ENCODE measurements around the gene ORAI3. TPM values are rescaled to one million over a fixed set of nuclear protein-coding genes. Genes with fewer than 3 reads are reported as not detected.
A peak's percentile ranks its signal among the peaks of the same experiment; 100 is the strongest.
"Not testable (repeated sequence)": the region's sequence is repeated elsewhere in the genome, so short reads cannot be mapped to it uniquely, and the experiment has no call there.

Gene ORAI3
- total RNA-seq, 2 experiments from 2014 or later, result 6.9 to 7.9 TPM

DNA sequence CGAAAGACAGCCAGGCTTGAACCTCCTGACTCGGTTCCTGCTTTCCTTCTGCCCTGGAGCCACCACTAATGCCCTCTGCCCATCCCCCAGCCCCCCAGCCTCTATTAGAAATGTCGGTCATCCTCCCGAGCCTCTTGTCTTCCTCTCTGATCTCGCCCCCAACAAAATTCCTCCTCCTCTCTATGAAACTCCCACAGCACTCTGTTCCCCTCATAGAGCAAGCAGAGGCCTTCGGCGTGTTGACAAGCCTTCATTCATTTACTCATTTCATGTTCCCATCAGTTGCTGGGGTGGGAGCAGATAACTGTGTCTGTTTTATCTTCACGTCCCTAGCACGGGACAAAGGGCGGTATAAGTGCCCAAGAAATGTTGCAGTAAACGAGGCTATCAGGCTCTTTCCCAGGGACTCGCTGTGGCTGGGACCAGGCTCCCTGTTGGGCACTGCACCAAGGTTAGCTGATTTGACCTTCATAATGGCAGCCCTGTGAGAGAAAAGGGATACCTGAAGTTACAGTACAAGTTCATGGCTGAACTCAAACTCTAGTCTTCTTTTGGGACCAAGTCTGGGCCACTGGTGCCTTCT lies 17.7 kb upstream of the ORAI3 start:
- intact Hi-C loops (cut with DNase I, micrococcal nuclease), result no loop called here
- H3K36me3 Mint-ChIP-seq (ENCODE audit: low read depth), result peaks cover 15% of the 10 kb centered on the region
- H3K9me3 Mint-ChIP-seq (ENCODE audit: low read depth), result no peaks in the 10 kb centered on the region
- DNase-seq (no peak), ATAC-seq (no peak)
- H3K4me1 Mint-ChIP-seq, result peaks cover 13% of the 10 kb centered on the region
- POLR2A ChIA-PET, result no interaction called here
- H3K27ac Mint-ChIP-seq, result no peak overlapping the region
- H3K4me3 Mint-ChIP-seq, result no peak overlapping the region
- CTCF ChIA-PET, result interaction anchor here (0.9 kb wide), 1 partner anchor 11 kb away, joined by 3 read pairs; no protein-coding TSS in a partner anchor
- no peaks in the 10 kb centered on the region for H3K27me3 Mint-ChIP-seq

DNA sequence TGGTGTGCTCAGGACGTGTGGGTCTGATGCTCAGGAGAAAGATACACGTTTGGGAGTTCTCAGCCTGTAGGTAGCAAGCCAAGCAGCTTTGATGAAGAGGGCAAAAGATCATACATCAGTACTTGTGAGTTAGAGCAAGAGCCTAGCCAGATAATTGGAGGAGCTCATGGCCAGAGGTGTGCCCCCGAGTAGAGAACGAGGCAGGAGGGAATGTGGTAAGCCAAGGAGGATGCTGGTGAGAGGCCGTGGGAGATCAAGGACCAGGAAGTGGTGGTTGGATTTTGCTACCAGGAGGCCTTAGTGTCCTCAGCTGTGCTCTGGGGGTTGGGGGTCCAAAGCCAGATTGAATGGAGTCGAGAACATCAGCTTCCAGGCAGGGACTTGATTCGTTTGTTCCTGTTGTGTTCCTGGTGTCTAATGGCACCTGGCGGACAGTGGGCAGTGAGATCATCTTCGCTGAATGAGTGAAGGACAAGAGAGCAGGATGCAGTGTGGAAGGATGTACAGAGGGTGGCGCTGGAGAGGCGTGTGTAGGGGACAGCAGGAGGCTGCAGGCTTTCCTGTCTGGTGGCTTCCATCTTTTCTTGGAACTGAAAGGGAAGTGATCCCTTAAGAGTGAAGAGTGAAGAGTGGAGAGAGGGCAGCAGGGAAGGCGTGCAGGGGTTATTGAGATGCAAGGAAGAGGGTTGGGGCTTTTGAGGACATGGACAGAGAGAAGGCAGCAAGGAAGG lies 13.9 kb upstream of the ORAI3 start:
- Mint-ChIP-seq H3K9me3 (ENCODE audit: low read depth) (no peaks in the 10 kb centered on the region), H3K27ac (peak overlapping the region; percentile 29), H3K4me1 (peaks cover 12% of the 10 kb centered on the region), H3K36me3 (ENCODE audit: low read depth) (peaks cover 18% of the 10 kb centered on the region), H3K4me3 (no peak overlapping the region), H3K27me3 (no peaks in the 10 kb centered on the region)
- intact Hi-C loops (cut with DNase I, micrococcal nuclease), result no loop called here
- DNase-seq, result peak; percentile 76
- peak; percentile 83 for ATAC-seq
- ChIA-PET CTCF (interaction anchor here (0.6 to 3.1 kb wide), 12 partner anchors 8 to 222 kb away, joined by 3 to 11 read pairs (median 3); partner anchors contain the start of gene HSD3B7), POLR2A (interaction anchor here (0.6 kb wide), 1 partner anchor 29 kb away, joined by 3 read pairs; no protein-coding TSS in a partner anchor)

DNA sequence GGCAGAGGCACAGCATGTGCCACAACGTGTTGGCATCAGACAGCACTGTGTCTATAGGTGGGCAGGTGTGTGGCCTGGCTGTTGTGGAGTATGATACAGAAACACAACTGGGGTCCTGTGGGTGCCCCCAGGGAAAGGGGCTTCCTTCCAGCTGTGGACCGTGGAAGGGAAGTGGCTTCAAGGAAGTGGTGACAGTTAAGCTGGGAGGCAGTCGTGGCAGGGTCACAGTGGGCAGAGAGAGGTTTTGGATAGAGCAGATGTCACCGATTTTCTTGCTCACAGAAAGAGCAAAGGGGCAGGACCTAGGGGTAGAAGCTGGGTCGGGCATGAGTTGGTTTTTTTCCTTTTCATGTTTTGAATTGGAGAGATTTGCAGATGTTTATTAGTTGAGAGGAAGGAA lies 11.2 kb upstream of the ORAI3 start:
- peaks cover 10% of the 10 kb centered on the region for H3K36me3 Mint-ChIP-seq (ENCODE audit: low read depth)
- peak overlapping the region; percentile 33 for H3K27ac Mint-ChIP-seq
- H3K4me1 Mint-ChIP-seq, result peaks cover 27% of the 10 kb centered on the region
- H3K27me3 Mint-ChIP-seq, result no peaks in the 10 kb centered on the region
- H3K4me3 Mint-ChIP-seq, result no peak overlapping the region
- ChIA-PET POLR2A (no interaction called here), CTCF (interaction anchor here (0.6 to 3.1 kb wide), 3 partner anchors 12 to 36 kb away, joined by 3 to 11 read pairs (median 5); no protein-coding TSS in a partner anchor)
- intact Hi-C loops (cut with DNase I, micrococcal nuclease), result no loop called here
- no peaks in the 10 kb centered on the region for H3K9me3 Mint-ChIP-seq (ENCODE audit: low read depth)
- ATAC-seq (no peak), DNase-seq (no peak)

DNA sequence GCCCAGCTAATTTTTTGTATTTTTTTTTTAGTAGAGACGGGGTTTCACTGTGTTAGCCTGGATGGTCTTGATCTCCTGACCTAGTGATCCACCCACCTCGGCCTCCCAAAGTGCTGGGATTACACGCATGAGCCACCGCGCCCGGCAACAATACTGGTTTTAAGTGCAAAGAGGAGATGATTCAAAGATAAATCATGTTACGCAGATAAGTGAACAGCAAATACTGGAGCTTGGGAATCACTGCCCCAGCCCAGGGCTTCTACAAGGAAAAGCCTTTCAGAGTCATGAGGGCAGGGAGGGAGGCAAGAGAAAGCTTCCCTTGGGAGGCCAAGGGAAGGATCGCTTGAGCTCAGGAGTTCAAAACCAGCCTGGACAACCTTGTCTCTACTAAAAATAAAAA lies 9.3 kb upstream of the ORAI3 start:
- ATAC-seq; H3K9me3 Mint-ChIP-seq (ENCODE audit: low read depth); H3K27ac Mint-ChIP-seq; DNase-seq; H3K4me3 Mint-ChIP-seq; POLR2A ChIA-PET; H3K27me3 Mint-ChIP-seq; intact Hi-C loops (cut with DNase I, micrococcal nuclease): not testable (repeated sequence)
- Mint-ChIP-seq H3K4me1 (peaks cover 28% of the 10 kb centered on the region), H3K36me3 (ENCODE audit: low read depth) (peaks cover 20% of the 10 kb centered on the region)
- CTCF ChIA-PET, result interaction anchor here (0.6 to 0.7 kb wide), 2 partner anchors 140 to 221 kb away, joined by 3 read pairs; no protein-coding TSS in a partner anchor

DNA sequence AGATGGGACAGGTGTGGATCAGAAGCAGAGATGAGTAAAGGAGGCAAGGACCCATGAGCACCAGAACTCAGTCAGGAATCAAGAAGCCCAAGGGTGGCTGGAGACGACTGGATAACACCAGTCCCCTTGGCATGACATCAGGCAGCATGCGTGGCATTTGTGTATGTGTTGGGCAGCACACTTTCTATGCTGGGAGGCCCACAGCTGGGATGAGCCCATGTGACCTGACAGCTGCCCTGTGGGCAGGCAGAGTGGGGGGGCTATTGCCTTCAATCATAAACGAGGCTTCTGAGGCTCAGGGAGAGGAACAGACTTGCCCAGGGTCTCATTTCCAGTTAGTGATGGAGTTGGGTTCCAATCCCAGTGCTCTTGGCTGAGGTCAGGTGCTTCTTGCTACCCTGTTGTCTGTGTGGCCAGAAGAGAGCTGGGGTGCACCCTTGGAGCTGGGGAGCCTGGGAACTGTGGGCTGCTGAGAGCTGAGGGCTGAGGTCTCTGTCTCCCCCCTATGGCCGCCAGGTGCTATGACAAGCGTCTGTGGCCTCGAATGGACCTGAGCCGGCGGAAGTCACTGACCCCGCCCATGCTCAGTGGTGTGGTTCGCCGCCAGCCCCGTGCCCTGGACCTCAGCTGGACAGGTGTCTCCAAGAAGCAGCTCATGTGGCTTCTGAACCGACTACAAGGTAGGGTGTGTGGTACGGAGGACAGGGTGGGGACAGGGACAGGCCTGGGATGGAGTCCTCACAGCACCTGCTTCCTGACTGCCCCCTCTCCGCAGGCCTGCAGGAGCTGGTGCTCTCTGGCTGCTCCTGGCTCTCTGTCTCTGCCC lies 7.1 kb upstream of the ORAI3 start:
- intact Hi-C loops (cut with DNase I, micrococcal nuclease), result loop anchor here (1.0 to 2.0 kb wide), 2 partner anchors 19 to 98 kb away; partner anchors contain the start of gene FBXL19 (in 1 of the 2)
- peak; percentile 83 for DNase-seq
- Mint-ChIP-seq H3K4me3 (peak overlapping the region; percentile 35), H3K27me3 (no peaks in the 10 kb centered on the region), H3K4me1 (peaks cover 19% of the 10 kb centered on the region), H3K9me3 (ENCODE audit: low read depth) (no peaks in the 10 kb centered on the region), H3K36me3 (ENCODE audit: low read depth) (peaks cover 18% of the 10 kb centered on the region), H3K27ac (peak overlapping the region; percentile 78)
- CTCF ChIA-PET, result interaction anchor here (0.5 to 3.5 kb wide), 27 partner anchors 8 to 927 kb away, joined by 3 to 34 read pairs (median 3); partner anchors contain the start of gene SETD1A
- POLR2A ChIA-PET, result interaction anchor here (0.6 to 0.9 kb wide), 2 partner anchors 201 to 210 kb away, joined by 3 read pairs; no protein-coding TSS in a partner anchor
- peak; percentile 94 for ATAC-seq

DNA sequence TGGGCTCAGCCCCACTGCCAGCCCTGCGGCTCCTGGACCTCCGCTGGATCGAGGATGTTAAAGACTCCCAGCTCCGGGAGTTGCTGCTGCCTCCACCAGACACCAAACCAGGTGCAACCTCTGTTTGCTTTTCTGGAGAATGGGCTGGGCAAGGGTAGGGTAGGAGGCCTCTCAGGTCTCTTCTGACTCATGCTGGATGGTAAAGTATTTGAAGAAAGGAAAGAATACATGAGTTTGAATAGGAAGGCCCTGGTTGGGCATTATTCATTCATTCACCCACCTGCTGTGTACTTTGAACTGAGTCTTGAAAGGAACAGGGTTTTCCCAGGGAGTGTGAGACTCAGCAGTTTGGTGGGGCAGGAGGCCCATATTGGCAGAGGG lies 6.5 kb upstream of the ORAI3 start:
- ATAC-seq, result peak; percentile 66
- no peaks in the 10 kb centered on the region for H3K9me3 Mint-ChIP-seq (ENCODE audit: low read depth)
- ChIA-PET CTCF (interaction anchor here (0.5 to 3.5 kb wide), 21 partner anchors 8 to 435 kb away, joined by 3 to 34 read pairs (median 4); partner anchors contain the start of gene SETD1A), POLR2A (interaction anchor here (0.6 to 0.9 kb wide), 2 partner anchors 200 to 211 kb away, joined by 3 read pairs; no protein-coding TSS in a partner anchor)
- peak overlapping the region; percentile 72 for H3K27ac Mint-ChIP-seq
- H3K4me3 Mint-ChIP-seq, result peak overlapping the region; percentile 35
- peaks cover 15% of the 10 kb centered on the region for H3K36me3 Mint-ChIP-seq (ENCODE audit: low read depth)
- intact Hi-C loops (cut with DNase I, micrococcal nuclease), result loop anchor here (1.0 to 2.0 kb wide), 2 partner anchors 20 to 98 kb away; partner anchors contain the start of gene FBXL19 (in 1 of the 2)
- DNase-seq, result no peak
- peaks cover 17% of the 10 kb centered on the region for H3K4me1 Mint-ChIP-seq
- H3K27me3 Mint-ChIP-seq, result no peaks in the 10 kb centered on the region

DNA sequence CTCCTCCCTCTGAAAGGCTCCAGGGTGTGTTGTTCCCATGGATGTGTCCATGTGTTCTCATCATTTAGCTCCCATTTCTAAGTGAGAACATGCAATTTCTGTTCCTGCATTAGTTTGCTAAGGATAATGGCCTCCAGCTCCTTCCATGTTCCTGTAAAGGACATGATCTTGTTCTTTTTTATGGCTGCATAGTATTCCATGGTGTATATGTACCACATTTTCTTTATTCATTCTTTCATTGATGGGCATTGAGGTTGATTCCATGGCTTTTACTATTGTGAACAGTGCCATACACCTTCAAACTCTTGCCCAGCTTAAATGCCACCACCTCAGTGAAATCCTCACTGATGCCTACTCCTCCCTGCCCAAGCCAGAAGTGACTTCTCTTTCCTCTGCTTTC lies 4.5 kb upstream of the ORAI3 start:
- intact Hi-C loops (cut with DNase I, micrococcal nuclease), result no loop called here
- DNase-seq (no peak), ATAC-seq (no peak)
- Mint-ChIP-seq H3K27me3 (no peaks in the 10 kb centered on the region), H3K4me3 (no peak overlapping the region), H3K27ac (no peak overlapping the region), H3K36me3 (ENCODE audit: low read depth) (peaks cover 15% of the 10 kb centered on the region), H3K4me1 (peaks cover 20% of the 10 kb centered on the region), H3K9me3 (ENCODE audit: low read depth) (no peaks in the 10 kb centered on the region)
- CTCF ChIA-PET, result interaction anchor here (0.6 to 1.6 kb wide), 8 partner anchors 9 to 152 kb away, joined by 3 to 8 read pairs (median 3); no protein-coding TSS in a partner anchor
- POLR2A ChIA-PET, result no interaction called here

DNA sequence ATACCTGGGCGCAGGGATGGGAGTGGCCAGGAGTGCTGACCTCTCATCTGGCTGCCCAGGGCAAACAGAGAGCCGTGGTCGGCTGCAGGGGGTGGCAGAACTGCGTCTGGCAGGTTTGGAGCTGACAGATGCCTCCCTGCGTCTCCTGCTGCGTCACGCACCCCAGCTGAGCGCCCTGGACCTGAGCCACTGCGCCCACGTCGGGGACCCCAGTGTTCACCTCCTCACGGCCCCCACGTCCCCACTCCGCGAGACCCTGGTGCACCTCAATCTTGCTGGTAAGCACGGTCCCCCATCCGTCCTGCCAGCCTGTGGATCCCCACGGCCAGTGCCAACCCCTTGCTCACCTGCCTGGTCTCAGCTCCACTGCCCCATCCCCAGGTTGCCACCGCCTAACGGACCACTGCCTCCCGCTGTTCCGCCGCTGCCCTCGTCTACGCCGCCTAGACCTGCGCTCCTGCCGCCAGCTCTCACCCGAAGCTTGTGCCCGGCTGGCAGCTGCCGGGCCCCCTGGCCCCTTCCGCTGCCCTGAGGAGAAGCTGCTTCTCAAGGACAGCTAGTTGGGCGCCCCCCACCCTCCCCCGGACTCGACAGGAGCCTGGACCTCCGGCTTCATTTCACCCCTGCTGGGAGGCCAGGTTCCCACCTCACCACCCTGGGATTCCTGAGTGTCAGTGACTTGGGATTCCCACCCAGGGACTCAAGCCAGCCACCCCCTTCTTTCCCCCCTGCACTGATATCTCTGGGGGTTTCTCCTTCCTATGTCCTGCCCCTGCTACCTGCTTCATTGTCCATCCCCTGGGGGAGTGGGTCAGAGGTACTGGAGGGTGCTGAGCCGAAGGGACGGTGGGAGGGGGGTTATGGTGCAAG lies 2.0 kb upstream of the ORAI3 start:
- peaks cover 15% of the 10 kb centered on the region for H3K36me3 Mint-ChIP-seq (ENCODE audit: low read depth)
- no peak overlapping the region for H3K4me3 Mint-ChIP-seq
- H3K27me3 Mint-ChIP-seq, result no peaks in the 10 kb centered on the region
- DNase-seq (no peak), ATAC-seq (no peak)
- no peak overlapping the region for H3K27ac Mint-ChIP-seq
- peaks cover 25% of the 10 kb centered on the region for H3K4me1 Mint-ChIP-seq
- intact Hi-C loops (cut with DNase I, micrococcal nuclease), result no loop called here
- CTCF ChIA-PET, result interaction anchor here (0.6 to 1.2 kb wide), 2 partner anchors 18 to 20 kb away, joined by 3 read pairs; no protein-coding TSS in a partner anchor
- no peaks in the 10 kb centered on the region for H3K9me3 Mint-ChIP-seq (ENCODE audit: low read depth)
- POLR2A ChIA-PET, result interaction anchor here (0.6 kb wide), 1 partner anchor 235 kb away, joined by 5 read pairs; no protein-coding TSS in a partner anchor

DNA sequence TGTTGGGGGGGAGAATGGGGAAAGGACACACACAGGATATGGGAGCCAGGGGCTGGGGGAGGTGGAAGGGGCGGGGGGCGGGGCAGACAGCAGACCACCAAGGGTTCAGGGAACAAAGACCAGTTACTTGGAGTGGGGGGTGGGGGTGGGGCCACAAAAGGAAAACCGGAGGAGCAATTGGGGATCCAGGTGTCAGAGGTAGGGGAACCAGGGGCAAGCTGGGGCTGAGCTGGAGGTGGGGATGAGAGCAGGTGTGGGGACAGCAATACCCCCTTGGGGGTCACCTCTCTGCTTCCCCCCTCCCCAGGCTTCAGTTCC lies 1.4 kb upstream of the ORAI3 start:
- H3K4me3 Mint-ChIP-seq, result no peak overlapping the region
- H3K27ac Mint-ChIP-seq, result no peak overlapping the region
- CTCF ChIA-PET, result interaction anchor here (1.2 kb wide), 1 partner anchor 21 kb away, joined by 3 read pairs; no protein-coding TSS in a partner anchor
- peaks cover 15% of the 10 kb centered on the region for H3K36me3 Mint-ChIP-seq (ENCODE audit: low read depth)
- intact Hi-C loops (cut with DNase I, micrococcal nuclease), result no loop called here
- no peaks in the 10 kb centered on the region for H3K27me3 Mint-ChIP-seq
- no peaks in the 10 kb centered on the region for H3K9me3 Mint-ChIP-seq (ENCODE audit: low read depth)
- DNase-seq (no peak), ATAC-seq (no peak)
- peaks cover 19% of the 10 kb centered on the region for H3K4me1 Mint-ChIP-seq
- POLR2A ChIA-PET, result interaction anchor here (0.6 kb wide), 2 partner anchors 171 to 235 kb away, joined by 3 to 5 read pairs; no protein-coding TSS in a partner anchor

All from activated CD4-positive, alpha-beta T cell treated with anti-CD3 and anti-CD28 coated beads for 36 hours (primary cell).